ENCODE data around the gene SORCS1.

GRCh38 chr10:107002068-107002467 is 162.4 kb downstream of the SORCS1 start:
- TF ChIP-seq CTCF (IDR thresholded peaks at IDR 0.05; ENCODE audit: low read length): no peak
- TF ChIP-seq EZH2 (IDR thresholded peaks at IDR 0.05; ENCODE audit: borderline replicate concordance, low read length): no peak
